GM19468 (cell line): ENCODE data around the gene SDC4.
"Not testable (repeated sequence)": the region's sequence is repeated elsewhere in the genome, so short reads cannot be mapped to it uniquely, and the experiment has no call there.

ENCODE experiments used
- ATAC-seq: cut with Tn5 transposase; IDR thresholded peaks from one replicate; pipeline ENCODE4 v1.9.1; 2021; ENCODE audit warnings: mild to moderate bottlenecking, moderate library complexity, moderate number of reproducible peaks; ENCODE audit not compliant: unreplicated experiment; ENCODE audit errors: extremely low read depth

Gene SDC4

DNA sequence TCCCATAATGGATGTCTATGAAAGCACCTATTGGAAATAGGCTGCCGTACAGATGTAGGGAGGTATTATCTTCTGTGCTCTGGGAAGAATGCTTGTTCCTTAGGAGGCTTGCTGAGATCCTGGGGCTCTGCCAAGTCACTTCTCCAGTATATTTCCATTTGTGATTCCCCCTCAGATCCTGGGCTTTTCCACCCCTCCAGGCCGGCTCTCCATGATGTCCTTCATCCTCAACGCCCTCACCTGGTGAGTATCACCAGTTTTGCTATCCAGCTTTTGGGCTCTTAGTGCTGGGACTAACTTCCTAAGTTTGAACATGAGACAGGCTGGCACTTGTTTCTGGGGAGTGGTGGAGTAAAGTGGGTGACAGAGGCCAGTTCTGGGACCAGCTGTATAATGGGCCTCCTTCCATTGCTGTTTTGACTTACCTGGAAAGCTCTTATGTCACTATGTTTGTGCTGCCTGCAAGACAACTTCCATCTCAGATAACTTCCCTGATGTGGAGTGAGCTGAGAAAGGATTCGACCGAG is 17.3 kb upstream of the SDC4 start:
- no peak for ATAC-seq

DNA sequence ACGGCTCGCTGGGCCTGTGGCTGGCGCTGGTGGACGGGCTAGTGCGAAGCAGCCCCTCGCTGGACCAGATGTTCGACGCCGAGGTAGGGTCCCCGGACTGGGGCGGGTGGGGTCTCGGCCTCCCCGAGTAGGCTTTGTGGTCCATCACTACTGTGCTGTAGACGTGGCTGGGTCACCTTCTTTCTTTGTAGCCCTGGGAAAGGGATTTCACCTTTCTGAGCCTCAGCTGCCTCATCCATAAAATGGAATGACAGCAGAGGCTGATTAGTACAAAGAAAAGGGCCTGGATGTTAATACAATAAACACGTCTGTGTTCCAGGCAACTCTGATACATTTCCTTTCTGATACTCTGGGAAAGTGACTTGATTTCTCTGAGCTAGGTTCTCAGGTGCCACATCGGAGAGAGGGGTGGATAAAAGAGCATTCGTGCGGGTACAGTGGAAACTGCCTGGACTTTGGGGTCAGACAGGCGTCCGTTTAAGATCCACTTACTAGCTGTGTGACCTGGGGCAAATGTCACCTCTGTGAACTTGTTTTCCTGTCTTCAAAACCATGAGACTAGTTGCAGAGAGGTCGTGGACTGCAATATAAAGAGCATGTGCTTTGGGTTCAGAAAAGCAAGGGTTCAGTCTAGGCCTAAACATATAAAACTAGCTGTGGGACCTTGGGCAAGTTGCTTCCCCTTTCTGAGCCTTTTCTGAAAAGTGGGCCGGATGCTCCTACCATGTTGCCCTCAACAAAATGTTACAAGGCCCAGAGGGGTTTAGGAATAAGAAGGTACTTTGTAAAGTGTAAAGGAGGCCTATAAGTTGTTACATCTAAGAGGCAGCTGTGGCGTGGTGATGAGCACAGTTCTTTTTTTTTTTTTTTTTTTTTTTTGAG is 15.6 kb upstream of the SDC4 start:
- ATAC-seq, result no peak

DNA sequence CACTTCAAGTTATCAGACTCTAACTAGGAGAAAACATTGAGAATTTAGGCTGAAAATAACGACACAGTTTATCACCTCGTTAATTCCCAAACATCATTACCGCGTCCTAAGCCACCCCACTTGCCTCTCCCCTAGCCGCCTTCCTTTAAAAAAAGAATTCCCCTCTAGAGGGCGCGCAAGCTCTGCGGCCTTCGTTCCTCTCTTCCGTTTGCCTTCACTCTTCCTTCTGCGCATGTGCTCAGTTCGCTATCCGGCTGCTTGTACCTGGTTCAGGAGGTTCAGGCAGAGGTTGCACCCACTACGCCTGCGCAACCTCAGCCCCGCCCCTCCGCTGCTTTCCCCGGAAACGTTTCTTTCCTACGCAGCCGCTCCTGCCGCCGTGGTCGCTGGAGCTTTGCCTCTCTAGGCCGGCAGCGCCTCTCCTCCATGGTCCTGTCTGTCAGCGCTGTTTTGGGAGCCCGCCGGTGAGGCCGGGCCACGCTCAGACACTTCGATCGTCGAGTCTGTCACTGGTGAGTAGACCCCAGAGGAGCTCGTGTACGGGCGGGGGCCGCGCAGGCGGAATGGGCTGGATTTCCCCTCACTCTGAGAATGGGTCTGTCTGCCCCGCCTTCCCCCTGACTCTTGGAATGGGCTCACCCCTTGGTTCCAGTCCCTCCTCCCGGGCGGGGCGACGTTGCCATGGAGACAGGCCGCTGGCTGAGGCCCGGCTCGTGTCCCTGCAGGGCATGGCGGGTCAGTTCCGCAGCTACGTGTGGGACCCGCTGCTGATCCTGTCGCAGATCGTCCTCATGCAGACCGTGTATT is 14.8 kb upstream of the SDC4 start, which contains the start of gene SYS1:
TSS of gene SYS1 (plus strand) at position 353 of the 807 bp plus-strand sequence. CDS start at position 729, 376 bp downstream.
- ATAC-seq, result peak; percentile 72

DNA sequence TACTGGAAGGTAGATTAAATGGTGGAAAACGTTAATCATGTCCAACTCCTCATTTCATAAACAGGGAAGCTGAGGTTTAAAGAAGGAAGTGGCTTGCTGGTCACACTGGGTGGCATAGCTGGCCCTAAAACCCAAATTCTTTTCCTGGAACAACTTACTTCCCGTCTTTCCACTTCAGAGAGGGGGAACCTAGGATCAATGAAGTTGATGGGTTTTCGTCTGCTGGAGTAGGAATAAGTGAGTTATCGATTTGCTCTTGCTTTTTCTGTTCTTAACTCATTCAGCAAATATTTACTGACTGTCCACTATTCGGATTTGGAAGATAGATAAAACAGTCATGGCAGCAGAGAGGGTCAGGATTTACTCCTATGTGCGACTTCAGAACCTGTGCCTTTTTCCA is 13.6 kb upstream of the SDC4 start:
- ATAC-seq, result no peak

DNA sequence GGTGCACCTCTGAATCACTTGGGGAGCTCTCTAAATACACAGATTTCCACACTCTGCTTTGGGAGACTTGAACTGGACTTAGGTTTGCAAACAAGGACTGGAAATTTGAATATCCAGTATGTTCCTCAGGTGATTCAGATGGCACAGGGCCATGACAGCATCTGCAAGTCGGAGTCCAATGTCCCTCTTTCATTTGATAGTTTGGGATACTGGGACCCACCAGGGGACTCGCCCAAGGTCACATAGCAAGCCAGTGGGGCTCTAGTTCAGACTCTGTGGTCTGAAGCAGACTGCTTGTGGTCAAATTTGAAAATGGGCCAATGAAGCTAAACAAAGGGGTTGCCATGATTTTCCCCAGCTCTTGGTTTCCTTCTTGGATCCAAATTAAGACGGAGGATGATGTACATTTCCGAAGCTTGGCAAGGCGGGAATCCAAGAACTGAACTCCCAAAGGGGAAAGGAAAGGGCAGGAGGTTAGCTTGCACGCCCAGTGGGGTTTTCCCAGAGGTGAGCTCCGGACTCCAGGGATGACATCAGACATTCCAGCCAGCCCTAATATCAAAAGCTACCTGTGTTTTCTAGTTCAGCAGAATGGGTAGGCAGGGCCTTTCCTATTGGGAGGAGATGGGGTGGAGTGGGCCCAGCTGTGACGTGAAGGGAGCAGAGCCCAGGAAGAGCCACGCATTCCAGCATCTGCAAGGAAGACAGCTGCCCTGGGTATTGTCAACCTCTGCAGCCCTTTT is 11.4 kb upstream of the SDC4 start:
- no peak for ATAC-seq

DNA sequence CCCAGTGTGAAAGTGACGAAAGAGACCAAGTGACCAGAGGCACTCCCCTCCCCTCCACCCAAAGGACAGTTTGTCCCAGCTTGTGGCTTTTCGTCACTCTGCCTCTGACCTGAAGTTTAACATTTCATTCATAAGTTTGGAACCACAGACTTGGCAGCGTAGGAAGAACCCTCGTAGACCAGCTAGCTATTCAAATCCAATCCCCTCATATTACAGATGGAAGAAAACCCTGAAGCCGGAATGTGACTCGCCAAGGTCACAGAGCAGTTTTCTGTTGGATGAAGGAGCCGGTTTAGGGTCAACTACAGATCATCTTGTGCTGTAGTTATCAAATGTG is 10.8 kb upstream of the SDC4 start:
- no peak for ATAC-seq

DNA sequence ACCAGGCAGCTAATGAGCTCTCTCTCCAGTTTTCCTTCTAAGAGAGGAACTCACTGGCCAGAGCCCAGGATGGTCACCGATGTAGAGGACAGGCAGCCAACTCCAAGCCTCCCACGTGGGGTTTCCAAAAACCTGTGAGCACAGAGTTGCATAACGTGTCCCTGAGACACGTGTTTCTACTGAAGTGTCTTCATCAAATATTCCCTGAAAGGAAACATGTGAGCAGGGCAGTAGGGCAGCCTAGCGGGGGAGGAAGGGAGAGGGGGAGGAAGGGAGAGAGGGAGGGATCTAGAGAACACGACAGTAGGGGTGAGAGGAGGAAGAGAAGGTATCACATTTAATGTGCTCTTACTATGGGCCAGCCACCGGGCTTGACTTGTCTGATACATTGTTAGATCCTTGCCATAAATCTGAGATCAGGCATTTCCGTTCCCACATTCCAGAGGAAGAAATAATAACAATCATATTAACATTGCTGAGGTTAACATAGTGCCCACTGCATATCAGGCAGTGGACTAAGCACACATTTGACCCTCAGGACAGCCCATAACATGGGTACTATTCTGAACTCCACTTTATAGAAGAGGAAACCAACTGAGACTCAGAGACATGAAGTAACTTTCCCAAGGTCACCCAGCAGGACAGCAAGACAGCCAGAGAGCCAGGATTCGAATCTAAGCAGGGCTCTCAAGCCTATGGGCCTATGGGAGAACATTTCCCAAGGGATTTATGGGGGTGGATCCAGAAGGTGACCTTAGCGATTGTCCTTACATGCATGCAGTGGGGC is 10.3 kb upstream of the SDC4 start:
- ATAC-seq, result no peak

DNA sequence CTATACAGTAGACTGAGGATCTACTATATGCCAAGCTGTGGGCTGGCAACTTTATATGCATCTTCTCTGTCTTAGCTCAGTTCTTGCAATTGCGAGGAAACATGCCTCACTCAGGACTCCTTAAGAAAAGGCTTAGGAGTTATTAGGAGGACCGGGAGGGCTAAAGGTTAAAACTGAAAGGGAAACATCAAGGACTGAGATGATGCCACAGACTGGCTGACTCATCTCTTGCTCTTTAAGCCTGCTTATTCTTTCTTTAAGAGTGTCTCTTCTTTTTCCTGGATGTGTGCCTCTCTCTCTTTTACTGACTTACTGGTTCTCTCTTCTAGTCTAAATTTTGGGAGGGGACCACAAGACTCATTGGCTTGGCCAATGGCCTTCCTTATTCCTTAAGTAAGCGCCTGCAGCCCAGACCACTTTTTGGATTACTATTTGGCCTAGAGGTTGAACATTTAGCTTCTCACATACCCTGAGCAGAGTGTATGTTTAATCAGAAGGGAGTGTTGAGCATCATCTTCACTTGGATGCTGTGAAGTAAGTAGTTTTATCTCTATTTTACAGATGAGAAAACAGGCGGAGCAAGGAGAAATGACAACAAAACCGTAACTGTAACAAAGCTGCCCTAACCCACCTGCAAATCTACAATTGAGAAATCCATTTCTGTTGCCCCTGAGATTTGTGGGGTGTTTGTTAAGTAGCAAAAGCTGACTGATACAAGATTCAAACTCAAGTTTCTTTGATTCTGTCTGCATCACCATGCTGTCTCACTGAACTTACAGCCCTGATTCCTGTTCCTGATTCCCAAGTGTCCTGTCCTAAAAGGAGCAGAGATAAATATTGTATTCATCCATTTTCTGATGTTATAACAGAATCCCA is 7.2 kb upstream of the SDC4 start:
- ATAC-seq, result no peak

DNA sequence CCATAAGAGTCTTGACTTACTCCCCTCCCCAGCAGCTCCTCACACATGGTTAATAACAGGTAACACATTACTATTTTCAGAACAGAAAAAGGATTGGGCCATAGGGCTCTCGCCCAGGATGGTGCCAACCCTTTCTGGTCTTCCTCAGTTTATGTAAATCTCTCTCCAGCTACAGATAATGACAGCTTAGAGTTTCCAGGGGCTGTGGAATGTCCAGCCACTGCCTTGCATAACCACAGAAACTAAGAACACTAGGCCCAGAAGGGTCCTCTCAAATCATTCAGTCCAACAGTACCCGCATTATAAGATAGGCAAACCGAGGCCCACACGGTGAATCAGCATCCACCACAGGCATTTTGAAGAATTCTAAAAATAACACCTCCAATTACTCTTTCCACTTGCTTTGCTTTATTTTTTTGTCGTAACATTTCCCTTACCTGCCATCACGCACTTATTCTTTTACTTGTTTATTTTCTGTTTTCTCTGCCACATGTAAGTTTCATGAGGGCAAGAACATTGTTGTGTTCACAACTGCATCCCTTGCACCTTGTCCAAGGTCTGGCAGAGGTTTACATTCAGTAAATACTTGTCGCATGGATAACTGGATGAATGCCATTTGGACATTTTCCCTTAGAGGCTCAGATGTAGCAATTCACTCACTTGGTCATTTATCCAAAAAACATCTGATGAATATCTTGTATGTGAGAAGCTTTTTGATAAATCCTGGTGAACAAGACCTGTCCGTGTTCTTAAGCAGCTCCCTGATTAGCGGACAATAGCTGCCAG is 6.4 kb upstream of the SDC4 start:
- no peak for ATAC-seq

DNA sequence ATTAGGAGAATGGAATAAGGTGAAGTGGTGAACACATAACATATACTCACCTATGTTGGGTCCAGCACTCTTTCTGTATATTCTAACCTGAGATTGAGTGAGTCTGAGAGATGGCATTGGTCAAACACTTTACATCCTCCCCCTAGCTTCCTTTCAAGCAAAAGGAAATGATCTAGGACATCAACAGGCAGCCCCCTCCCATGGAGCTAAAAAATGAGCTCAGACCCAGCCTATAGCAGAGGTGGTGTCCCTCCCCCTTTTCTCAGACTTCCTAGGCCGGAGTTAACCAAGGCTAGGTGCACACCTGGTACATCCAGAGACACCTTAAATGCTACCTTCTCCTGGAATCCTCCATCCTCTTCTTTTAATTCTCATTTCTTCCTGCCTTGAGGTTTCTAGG is 5.5 kb upstream of the SDC4 start:
- ATAC-seq, result no peak

DNA sequence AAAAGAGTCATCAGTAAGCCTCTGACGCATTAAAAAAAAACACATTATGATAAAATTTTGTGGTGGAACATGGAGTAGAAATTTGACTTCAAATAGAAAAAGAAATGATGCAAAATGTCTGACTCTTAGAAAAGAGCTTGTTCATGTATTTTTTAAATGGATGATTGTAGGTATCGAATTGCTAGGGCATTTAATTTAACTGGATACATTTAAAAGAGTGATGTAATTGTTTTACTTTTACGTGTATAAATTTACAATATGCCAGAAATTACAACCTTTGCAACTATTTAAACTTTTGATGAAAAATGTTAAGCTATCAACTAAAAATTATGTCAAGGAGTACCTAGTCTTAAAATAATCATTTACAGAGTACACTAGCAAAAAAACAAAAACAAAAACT is 4.5 kb upstream of the SDC4 start:
- no peak for ATAC-seq

DNA sequence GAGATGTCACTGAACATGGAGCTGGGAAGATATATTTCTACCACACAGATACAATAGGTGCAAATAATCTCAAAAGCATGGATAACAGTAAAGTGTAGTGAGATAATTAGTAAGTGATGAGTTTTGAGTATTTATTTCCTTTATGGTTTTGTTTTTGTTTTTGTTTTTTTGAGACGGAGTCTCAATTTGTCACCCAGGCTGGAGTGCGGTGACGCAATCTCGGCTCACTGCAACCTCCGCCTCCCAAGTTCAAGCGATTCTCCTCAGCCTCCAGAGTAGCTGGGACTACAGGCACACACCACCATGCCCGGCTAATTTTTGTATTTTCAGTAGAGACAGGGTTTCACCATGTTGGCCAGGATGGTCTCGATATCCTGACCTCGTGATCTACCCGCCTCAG is 2.6 kb upstream of the SDC4 start:
- ATAC-seq, result not testable (repeated sequence)

DNA sequence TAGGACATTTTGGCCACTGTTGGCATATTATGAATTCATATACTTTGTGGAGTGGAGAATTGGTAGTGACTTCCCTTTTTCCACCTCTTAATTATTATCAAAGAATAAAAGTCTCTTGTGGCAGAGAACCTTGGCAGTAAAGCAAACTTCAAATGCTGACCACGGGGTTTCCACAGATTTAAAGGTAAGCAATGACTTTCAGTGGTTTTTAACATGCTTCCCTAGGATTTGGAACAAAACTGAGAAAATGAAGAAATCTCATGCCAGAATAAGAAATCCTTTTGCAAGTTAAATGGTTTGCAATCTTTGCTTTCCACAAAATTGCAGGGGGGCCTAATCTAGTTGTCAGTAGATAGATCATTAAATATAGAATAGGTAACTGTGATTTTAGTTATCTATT is 2.0 kb upstream of the SDC4 start:
- ATAC-seq, result no peak

DNA sequence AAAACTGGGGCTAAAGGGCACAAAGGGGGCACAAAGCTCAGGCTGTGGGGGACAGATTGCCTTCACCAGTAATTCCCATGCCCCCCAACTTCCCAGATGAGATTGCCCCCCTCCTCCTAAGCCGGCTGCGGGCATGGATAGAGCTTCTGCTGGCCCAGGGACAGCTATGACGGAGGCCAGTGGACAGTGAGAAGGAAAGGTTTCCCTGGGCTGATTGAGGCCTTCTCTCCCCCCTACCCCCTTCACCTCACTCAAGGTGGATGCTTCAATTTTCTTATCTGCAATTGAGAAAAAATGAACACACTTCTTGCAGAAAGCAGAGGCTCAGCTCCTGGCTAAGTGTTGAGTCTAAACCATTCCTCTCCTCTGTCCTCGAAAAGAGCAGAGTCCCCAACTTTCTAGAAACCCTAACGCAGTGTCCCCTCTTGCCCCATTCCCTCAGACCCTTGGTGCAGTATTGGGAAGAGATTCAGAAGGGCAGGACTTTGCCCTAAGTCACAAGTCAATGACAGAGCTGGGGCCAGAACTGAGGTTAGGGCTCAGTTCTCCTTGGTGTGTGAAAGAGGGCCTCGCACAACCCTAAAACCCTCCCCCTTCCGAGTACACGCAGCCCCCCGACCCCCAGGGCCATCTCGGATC is 808 bp downstream of the SDC4 start:
- ATAC-seq, result no peak

DNA sequence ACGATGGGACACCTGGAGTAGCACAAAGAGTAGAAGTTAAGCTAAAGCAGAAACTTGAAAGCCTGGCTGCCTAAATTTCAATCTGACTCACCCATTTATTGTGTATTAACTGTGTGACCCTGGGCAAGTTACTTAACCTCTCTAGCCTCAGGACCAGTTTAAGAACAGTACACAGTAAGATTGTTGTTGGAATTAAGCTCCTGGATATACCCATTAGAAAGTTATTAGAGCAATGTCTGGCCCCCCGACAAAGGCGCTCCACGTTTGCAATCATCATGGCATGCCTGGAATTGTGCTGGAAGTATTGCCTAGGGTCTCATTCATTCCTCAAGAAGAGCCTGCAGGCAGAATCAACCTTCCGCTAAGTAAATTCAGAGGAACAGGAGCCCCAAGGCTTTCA is 1.4 kb downstream of the SDC4 start:
- no peak for ATAC-seq

DNA sequence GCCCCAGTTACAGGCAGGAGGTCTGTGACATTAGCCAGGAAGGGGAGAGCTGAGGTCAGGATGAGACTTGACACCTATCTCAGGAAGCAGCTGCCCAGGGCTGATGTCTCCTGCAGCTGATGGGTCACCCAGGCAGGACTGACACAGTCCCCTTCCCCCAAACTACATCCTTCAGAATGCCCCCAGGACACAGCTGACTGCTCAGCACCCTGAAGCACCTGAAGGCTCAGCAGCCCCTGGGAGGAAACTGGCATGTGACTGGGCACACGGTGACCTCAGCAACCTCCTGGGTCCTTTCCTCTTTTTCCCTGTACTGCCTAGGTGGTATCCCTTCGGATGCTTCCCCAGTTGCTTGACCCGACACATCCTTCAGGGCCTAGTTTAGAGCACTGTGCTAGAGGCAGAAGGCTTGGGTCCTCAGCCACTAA is 1.9 kb downstream of the SDC4 start:
- no peak for ATAC-seq

DNA sequence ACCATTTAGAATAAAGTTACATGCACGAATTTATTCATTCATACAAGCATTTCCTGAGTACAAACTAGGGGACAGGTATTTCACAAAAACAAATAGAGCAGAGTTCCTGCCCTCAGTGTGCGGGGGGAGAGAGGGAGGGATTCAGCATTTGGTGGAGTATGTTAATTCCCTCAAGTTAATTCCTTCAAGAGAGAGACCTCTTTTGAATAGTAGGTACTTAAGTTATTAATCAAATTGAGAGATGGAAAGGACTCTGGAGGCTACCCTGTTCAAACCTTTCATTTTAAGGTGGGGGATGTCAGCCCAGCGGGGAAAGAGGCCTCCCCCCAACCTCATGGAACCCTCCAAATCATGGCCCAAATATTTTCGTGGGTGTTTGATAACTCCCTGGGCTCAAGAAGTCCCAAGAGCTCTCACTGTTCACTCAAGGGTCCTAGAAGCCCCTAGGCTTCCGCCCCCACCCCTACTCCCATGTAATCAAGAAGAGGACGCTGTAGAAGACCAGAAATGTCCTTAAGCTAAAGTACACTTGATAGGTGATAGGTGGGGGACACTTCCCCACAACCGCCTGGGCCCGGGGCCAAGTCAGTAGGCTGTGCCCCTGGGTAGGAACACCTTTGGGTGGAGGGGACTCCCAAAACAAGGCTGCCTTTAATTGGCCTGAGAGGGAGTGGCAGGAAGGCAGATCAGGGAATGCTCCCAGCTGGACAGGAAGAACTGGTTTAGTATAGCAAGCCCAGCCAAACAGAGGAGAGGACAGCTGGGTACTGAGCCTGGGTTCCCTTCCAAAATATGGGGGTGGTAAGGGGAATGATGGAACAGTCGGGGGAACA is 2.9 kb downstream of the SDC4 start:
- ATAC-seq, result no peak
